Stimulated activated CD4-positive, alpha-beta T cell treated with anti-CD3 and anti-CD28 coated beads, Interleukin-1b, Interleukin-23, amount 100 ng/mL, for 48 hours (primary cell): Measurements from ENCODE around the gene IQCF6.
"Not testable (repeated sequence)": the region's sequence is repeated elsewhere in the genome, so short reads cannot be mapped to it uniquely, and the experiment has no call there.

Source experiments
- DNase-seq: peaks from one replicate; pipeline ENCODE4 v3.0.0-alpha.2; 2020

IQCF6 gene

GRCh38 chr3:51759203-51759602, 19.8 kb downstream of the IQCF6 start:
- no peak for DNase-seq

GRCh38 chr3:51753763-51754750, 25.0 kb downstream of the IQCF6 start:
- not testable (repeated sequence) for DNase-seq

- DNase-seq = no peak
These were observed 27.8 kb downstream of the IQCF6 start for GRCh38 chr3:51751287-51751686.

GRCh38 chr3:51750878-51751277, 28.2 kb downstream of the IQCF6 start:
- no peak for DNase-seq

- DNase-seq = no peak
These were observed 30.7 kb downstream of the IQCF6 start for GRCh38 chr3:51748327-51748726.

- no peak for DNase-seq
These were observed 31.2 kb downstream of the IQCF6 start for GRCh38 chr3:51747840-51748239.

DNA sequence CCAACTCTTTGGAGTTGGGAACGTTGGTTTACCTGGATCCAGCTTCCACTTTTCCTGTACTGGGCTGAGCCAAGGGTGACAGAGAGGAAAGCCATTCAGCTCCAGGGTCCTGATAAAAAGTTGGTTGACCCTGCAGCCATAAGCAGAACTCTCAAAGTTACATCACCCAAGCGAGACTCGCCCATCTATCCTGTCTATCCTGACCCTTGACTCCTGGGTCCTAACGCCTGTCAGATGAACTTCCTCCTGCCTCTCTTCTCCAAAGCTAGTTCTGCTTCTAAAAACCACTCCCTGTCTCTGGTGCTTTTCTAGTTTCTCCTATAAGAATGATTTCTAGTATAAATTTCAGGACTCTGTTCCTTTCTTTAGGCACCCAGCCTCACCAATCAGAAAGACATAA, 36.1 kb downstream of the IQCF6 start:
- not testable (repeated sequence) for DNase-seq

DNA sequence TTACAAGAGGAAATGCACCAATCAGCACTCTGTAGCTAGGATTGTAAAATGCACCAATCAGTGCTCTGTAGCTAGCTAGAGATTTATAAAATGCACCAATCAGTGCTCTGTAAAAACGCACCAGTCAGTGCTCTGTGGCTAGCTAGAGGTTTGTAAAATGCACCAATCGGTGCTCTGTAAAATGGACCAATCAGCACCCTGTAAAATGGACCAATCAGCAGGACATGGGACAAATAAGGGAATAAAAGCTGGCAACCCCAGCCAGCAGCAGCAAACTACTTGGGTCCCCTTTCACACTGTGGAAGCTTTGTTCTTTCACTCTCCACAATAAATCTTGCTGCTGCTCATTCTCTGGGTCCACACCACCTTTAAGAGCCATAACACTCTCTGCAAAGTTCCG, 36.7 kb downstream of the IQCF6 start:
- DNase-seq = not testable (repeated sequence)

- no peak for DNase-seq
These were observed 39.9 kb downstream of the IQCF6 start for GRCh38 chr3:51739110-51739509.

- no peak for DNase-seq
These were observed 43.1 kb downstream of the IQCF6 start for GRCh38 chr3:51735950-51736349.

DNA sequence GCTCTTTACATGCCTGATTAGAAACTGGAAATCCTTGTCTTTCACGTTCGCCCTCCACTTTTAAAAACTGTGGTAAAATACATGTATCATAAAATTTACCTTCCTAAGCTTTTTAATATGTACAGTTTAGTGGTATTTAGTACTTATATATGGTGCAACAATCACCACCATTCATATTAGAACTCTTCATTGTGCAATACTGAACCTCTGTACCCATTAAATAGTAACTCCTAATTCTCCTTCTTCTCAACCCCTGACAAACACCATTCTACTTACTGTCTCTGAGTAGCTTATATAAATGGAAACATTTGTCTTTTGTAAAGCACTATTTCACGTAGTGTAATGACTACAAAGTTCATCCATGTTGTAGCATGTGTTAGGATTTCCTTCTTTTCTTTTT, 44.0 kb downstream of the IQCF6 start:
- DNase-seq = no peak

DNA sequence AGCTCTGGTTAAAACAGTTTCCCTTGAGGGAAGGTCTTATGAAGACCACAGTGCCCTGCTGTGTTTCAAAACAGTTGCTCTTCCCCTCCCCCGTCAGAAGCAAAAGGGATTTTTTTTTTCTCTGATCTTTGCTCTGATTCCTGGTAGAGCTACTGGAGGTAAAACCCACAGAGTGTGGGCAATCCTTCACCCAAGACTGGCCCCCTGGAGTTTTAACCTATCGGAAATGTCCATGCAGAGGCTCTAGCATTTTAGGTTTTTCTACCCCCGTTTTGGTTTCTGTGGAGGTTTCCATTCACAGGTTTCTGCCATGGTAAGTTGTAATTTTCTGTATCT, 44.5 kb downstream of the IQCF6 start:
- no peak for DNase-seq

DNA sequence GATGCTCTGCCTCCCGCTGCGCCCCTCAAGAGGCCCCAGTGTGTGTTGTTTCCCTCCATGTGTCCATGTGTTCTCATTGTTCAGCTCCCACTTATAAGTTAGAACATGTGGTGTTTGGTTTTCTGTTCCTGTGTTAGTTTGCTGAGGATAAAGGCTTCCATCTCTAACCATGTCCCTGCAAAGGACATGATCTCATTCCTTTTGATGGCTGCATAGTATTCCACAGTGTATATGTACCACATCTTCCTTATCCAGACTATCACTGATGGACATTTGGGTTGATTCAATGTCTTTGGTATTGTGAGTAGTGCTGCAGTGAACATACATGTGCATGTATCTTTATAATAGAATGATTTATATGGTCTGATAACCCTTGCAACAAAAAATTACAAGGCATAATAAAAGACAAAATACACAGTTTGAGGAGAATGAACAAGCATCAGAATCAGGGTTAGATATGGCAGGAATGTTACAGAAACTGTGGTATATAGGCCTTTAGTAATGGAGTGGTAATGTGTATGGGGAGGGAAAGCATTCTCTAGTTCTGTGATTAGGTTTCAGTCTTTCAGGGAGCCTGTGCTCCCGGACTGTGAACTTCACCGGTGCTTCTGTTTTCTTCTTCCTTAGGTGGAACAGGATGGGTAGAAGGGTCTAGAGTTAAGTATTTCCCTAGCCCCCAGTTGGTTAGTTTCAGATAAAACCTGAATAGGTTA, 45.0 kb downstream of the IQCF6 start:
- DNase-seq = no peak

DNA sequence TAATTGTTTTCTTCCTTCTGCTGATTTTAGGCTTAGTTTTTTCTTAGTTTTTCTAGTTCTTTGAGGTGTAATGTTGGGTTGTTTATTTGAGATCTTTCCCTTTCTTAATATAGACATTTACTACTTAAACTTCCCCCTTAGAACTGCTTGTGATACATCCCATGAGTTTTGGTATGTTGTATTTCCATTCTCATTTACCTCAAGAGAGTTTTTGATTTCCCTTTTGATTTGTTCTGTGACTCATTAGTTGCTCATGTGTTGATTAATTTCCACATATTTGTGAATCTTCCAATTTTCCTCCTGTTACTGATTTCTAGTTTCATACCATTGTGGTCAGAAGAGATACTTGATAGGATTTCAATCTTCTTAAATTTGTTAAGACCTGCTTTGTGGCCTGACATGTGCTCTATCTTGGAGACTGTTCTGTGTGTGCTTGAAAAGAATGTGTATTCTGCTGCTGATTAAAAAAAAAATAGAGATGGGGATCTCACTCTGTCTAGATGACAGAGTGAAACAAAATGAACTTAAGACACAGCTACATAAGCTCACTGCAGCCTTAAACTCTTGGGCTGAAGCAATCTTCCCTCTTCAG, 49.9 kb downstream of the IQCF6 start:
- no peak for DNase-seq
